HG03097 (cell line): ENCODE data around the gene LRRC8E.

ENCODE experiments used
- ATAC-seq: cut with Tn5 transposase; IDR thresholded peaks from one replicate; pipeline ENCODE4 v1.9.1; 2021; ENCODE audit not compliant: unreplicated experiment, low FRiP score

Gene LRRC8E

GRCh38 chr19:7888145-7888825 lies at the start of gene LRRC8E:
LRRC8E (plus strand) TSS chr19:7888510; CDS start chr19:7895604, 7,094 bp downstream.
- no peak for ATAC-seq

DNA sequence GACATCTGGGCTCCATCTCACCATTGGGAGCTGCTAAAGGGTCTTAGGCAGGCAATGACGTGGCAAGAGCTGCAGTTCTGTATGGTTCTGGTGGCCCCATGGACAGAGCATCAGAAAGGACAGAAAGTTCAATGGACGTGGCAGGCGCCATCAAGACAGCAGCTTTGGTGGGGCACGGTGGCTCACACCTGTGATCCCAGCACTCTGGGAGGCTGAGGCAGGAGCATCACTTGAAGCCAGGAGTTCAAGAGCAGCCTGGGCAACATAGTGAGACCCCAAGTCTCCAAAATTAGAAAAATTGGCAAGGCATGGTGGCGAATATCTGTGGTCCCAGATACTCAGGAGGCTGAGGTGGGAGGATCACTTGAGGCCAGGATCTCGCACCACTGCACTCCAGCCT lies 48.8 kb upstream of the LRRC8E start:
- ATAC-seq: no peak

DNA sequence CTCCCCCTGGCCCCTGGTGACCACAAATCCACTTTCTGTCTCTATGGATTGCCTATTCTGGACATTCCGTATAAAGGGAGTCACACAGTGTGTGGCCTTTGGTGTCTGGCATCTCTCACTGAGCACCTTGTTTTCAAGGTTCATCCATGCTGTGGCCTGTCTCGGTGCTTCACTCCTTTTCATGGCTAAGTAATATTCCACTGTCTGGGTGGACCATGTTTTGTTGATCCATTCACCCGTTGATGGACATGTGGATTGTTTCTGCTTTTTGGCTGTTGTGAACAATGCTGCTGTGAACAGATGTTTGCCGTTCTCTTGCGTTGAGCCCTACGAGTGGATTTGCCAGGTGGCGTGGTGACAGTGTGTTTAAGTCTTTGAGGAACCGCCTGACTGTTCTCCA lies 47.7 kb upstream of the LRRC8E start:
- ATAC-seq: no peak

GRCh38 chr19:7841751-7842660 lies 46.3 kb upstream of the LRRC8E start:
- ATAC-seq: no peak

- ATAC-seq: no peak
Measured at GRCh38 chr19:7842661-7843294, 45.5 kb upstream of the LRRC8E start.

- ATAC-seq: no peak
Measured at GRCh38 chr19:7843521-7843920, 44.8 kb upstream of the LRRC8E start.

- no peak for ATAC-seq
Measured at GRCh38 chr19:7844405-7844804, 43.9 kb upstream of the LRRC8E start.

- ATAC-seq: no peak
Measured at GRCh38 chr19:7844951-7845350, 43.4 kb upstream of the LRRC8E start.

DNA sequence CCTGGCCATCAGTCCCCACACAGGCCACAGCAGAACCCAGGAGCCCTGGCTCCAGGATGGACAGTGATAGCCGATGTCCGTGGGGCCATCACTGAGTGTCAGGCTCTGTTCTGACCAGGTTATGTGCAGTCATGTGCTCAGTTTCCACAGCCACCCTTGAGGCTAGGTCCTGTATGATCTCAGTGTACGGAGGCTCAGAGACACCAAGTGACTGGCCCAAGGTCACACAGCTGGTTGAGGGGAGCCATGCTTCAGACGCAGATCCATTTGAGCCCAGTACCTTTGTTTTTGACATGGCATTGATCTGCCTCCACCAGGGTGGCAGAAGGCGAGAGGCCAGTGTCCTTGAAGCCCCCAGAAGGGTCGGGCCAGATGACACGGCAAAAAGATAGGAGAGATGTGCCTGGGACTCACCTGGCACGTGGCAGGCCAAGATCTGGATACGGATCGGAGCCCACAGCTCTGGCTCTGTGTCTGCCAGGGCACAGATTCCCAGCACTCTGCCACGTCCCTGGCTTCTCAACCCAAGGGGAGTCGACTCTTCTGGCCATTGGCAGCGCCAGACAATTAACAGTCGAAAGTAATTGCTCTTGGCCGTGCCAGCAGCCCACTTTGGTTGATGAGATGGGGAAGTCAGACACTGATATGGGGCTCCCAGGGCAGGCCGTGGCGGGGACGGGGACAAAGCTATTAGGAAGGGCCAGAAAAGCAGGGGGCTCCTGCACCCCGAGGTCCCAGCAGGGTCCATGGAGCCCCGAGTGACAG lies 42.7 kb upstream of the LRRC8E start:
- ATAC-seq: no peak

- ATAC-seq: no peak
Measured at GRCh38 chr19:7846155-7846646, 42.1 kb upstream of the LRRC8E start.

DNA sequence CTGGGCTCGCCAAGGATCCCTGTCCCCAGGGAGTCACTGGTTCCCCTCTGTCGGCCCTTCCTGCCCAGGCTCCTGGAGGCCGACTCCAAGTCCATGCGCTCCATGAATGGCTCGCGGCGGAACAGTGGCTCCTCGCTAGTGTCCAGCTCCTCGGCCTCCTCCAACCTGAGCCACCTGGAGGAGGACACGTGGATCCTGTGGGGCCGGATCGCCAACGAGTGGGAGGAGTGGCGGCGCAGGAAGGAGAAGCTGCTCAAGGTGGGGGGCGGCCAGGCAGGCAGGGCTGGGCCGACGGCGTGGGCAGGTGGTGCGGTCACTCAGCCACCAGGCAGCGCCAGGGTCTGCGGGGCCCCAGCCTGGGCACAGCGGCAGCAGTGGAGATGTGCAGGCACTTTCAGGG lies 40.6 kb upstream of the LRRC8E start:
- no peak for ATAC-seq

DNA sequence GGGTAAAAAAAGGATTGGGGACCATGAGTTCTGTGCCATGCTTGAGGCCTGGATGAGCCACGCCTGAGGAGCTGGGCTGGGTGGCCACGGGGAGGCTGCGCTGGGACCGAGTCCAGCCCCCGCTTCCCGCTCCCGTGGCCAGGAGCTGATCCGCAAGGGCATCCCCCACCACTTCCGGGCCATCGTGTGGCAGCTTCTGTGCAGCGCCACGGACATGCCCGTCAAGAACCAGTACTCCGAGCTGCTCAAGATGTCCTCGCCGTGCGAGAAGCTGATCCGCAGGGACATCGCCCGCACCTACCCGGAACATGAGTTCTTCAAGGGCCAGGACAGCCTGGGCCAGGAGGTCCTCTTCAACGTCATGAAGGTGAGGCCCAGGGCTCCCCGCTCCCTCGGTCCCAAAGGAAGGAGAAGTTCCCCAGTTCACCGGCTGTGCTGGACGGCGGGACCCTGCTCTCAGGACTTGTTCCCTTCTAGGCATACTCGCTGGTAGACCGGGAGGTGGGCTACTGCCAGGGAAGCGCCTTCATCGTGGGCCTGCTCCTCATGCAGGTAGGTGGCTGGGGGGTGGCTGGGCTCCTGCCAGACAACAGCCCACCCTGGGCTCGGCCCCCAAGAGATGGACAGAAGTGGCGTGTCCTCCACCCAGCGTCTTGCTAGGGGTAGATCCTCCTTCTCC lies 39.4 kb upstream of the LRRC8E start:
- ATAC-seq: no peak

DNA sequence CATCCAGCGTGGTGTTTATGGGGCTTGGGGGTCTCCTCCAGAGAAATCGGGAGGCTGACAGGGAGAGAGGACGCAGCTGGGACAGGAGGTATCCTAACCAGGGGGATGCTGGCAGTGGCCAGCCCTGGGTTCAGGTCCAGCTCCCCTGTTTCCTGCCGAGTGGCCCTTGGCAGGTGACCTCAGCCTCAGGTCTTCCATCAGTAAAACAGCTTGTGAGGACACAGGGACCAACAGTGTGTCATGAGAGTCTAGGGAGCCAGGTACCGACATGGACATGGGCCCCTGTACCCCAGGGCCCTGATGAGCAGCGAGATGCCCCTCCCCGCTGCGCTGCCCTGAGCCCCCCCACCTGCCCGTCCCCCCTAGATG lies 38.7 kb upstream of the LRRC8E start:
- no peak for ATAC-seq

- no peak for ATAC-seq
Measured at GRCh38 chr19:7850000-7850813, 38.1 kb upstream of the LRRC8E start.

DNA sequence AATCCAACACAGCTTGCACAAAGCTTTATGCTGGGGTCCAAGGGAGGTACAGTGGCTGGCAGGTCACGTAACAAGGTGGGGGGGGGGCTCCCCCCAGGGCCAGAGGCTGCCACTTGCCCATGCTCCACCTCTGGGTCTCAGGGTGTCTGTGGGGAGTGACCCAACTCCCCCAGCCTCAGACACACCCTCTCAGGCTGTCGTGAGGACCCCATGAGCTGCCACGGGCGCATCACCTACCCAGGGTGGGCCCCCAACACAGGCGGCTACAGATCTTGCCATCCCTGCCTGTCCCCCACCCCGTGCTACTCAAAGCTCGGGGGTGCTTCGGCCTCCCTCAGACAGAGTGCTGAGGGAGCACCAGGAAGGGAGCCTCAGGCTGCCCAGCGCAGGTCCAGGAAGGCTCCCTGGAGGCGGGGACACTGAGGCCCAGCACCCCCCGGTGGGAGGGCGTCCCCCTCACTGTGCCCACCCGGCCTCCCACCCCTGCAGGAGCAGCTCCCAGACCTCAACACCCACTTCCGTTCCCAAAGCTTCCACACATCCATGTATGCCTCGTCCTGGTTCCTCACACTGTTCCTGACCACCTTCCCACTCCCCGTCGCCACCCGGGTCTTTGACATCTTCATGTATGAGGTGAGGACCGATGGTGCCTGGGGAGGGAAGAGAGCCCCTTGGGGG lies 37.2 kb upstream of the LRRC8E start:
- no peak for ATAC-seq

- ATAC-seq: no peak
Measured at GRCh38 chr19:7851623-7852500, 36.4 kb upstream of the LRRC8E start.

DNA sequence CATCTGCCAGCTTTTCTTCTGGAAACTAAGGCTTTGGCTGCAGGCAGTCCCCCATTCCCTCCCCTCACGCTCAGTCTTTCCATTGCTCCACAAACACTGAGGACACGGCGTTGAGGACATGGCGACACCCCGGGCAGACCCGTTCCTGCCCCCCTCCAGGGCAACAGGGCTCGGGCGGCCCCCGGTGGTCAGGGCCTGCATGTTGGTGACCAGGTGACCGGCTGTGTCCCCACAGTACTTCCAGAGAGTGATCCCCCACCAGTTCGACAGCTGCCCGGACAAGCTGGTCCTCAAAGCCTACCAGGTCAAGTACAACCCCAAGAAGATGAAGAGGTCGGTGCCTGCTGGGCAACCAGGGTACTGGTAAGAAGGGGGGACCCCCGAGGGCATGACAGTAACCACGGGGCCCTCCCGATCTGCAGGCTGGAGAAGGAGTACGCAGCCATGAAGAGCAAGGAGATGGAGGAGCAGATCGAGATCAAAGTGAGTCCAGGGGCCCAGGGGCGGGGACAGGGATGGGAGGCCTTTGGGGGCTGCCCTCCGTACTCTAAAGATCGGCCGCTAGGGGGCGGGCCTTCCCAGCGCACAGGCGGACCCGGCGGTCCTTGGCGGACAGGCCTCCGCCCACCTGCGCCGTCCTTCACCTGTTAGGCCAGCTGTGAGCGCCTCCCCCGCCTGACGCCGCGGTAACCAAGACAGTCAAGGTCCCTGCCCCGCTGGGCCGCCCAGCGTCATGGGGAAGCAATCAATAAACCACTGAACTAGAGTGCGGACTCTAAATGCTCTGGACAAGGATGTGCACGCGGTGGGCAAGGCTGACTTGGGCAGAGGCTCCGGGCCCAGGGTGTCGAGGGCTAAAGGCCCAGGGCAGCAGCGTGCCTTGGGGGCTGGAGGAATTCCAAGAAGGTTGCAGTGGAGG lies 35.2 kb upstream of the LRRC8E start:
- ATAC-seq: no peak
